NCI-H2029 (cell line): ENCODE measurements around the gene LBH.
"Not testable (repeated sequence)": the region's sequence is repeated elsewhere in the genome, so short reads cannot be mapped to it uniquely, and the experiment has no call there.

Experiments used
- DNase-seq: peaks from one replicate; lab custom pipeline; 2025; lab: John Stamatoyannopoulos, UW

LBH gene

GRCh38 chr2:30257266-30258214, 26.2 kb downstream of the LBH start:
- no peak for DNase-seq

- DNase-seq = no peak
These were observed 27.7 kb downstream of the LBH start for GRCh38 chr2:30259071-30259470.

DNA sequence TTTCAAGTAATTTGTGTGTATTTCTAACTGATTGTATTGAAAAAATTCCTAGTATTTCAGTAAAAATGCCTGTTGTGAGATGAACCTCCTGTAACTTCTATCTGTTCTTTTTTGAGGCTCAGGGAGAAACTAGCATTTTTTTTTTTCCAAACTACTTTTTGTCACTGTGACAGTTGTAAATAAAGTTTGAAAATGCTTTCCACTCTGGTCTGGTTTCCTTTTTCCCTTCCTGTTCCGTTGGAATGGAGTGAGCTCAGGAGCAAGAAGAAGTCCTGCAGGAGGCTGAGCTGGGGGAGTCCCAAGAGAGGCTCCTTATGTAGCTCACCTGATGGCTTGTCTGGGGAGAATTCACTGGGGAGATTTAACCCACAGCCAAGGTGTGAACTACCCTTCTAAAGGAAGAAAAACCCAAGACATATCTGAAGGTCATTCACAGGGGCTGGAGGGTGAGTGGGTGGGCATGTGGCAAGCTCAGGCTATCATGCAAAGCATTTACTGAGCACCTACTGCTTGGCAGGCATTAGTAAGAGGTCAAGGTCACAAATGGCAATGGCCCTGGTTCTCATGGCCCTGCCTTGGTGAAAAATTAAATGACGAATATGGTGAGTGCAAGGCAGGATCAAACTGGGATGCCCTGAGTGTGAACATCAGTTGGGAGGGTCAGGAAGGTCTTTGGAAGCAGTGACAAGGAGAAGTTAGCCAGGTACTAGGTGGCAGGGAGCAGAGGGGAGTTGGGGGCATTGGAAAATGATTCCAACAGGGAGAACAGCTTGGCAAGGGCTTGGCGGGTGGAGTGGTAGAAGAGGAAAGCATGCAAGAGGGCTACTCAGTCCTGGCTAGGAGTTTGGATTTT, 28.7 kb downstream of the LBH start:
- DNase-seq = no peak

DNA sequence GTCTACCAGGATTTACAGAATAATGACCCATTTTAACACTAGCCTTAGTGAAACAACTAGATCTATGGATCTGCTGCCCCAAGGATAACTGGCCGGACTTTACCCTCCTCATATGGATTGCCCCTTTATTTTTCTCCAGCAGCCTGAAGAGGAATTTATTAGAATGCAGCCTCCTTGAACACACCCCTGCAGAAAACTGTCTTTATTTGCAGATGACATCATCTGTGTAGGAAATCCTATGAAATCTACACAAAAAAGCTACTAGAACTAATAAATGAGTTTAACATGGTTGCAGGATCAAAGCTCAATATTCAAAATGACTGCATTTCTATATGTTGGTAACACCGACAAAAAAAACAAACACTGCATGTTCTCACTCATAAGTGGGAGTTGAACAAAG, 29.6 kb downstream of the LBH start:
- DNase-seq = no peak

DNA sequence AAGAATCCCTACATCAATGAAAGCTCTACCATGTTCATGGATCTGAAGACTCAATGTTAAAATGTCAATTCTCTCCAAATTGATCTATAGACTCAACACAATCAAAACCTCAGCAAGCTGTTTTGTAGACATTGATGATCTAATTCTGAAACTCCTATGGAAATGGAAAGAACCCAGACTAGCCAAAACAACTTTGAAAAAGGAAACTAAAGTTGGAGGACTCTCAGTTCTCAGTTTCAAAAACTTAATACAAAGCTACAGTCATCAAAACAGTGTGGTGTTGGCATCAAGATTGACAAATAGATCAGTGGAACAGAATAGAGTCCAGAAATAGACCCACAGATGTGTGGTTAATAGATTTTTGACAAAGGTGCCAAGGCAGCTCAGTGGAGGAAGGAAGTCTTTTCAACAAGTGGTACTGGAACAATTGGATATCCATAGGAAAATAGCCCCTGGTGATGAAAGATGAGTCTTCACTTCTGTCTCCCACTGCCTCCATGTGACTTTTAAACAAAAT, 30.4 kb downstream of the LBH start:
- no peak for DNase-seq

DNA sequence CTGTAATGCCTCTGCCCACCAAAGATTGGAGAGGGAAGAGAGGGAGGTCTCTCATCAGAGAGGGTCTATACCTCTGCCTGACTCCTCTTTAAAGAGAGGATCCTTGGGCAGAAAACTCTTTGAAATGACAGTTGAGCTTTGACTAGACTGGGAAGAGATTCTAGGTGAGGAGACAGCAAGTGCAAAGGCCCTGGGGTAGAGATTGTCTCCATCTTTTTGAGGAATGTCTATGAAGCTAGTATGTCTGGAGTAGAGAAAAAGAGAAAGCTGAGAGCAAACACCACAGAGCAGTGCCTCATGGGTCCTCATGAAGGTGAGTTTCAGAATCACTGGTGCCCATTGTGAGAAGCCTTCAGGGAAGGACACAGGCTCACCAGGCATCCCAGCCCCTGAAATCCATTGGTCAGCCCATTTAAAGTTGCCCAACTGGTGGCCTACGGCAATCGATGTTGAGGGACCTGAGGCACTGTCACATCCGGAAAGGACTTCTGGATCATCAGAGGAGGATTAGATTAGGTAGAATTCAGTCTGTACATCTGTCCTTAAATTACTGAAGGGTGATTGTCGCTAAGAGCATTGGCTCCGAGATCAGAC, 31.5 kb downstream of the LBH start:
- no peak for DNase-seq

- no peak for DNase-seq
These were observed 32.9 kb downstream of the LBH start for GRCh38 chr2:30264274-30264673.

GRCh38 chr2:30265052-30266015, 34.0 kb downstream of the LBH start:
- DNase-seq = no peak

- no peak for DNase-seq
These were observed 34.8 kb downstream of the LBH start for GRCh38 chr2:30266051-30266621.

- no peak for DNase-seq
These were observed 35.4 kb downstream of the LBH start for GRCh38 chr2:30266705-30267104.

- DNase-seq = no peak
These were observed 36.0 kb downstream of the LBH start for GRCh38 chr2:30267161-30267975.

GRCh38 chr2:30268296-30268871, 37.0 kb downstream of the LBH start:
- no peak for DNase-seq

DNA sequence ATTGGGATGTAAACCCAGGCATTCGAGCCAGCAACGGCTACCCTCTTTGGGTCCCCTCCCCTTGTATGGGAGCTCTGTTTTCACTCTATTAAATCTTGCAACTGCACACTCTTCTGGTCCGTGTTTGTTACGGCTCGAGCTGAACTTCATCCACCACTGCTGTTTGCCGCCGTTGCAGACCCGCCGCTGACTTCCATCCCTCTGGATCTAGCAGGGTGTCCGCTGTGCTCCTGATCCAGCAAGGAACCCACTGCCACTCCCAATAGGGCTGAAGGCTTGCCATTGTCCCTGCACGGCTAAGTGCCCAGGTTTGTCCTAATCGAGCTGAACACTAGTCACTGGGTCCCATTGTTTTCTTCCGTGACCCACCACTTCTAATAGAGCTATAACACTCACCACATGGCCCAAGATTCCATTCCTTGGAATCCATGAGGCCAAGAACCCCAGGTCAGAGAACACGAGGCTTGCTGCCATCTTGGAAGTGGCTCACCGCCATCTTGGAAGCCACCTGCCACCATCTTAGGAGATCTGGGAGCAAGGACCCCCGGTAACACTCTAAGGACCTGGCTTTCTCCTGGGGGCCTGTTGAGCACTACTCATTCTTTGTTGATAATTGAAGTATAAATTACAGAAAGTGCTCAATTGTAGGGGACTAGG, 37.9 kb downstream of the LBH start:
- DNase-seq = not testable (repeated sequence)

DNA sequence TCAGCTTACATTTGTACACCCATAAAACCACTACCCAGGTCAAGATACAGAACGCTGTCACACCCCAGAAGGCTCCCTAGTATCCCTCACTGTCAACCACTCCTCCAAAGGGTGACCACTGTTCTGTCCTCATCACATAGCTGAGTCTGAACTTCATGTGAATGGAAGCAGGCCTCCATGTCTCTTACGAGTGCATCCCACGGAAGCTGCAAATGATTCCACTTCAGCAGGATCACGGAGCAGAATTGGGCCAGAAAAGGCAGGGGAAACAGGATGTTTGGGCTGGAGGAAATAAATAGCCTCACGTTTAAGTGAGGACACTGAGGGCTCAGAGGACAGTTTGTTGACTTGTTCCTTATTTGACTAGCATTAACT, 38.4 kb downstream of the LBH start:
- no peak for DNase-seq

- DNase-seq = no peak
These were observed 38.8 kb downstream of the LBH start for GRCh38 chr2:30270166-30270565.

DNA sequence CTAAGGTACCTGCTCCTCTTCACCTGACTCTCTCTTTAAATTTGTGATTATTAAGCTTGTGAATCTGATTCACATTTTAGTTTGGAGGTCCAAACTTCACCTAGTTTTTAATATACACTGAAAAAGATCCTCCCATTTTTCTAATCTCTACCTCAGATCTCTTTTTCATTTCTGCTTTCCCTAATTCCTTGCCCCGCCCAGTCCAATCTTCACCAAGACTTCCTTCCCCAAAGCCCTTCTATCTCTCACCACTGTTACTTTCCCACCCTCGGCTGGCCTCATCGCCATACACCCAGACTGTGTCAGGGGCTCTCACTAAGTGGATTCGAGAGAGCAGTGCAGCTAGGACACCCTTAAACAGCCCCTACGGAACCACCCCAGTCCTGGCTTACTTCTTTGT, 40.0 kb downstream of the LBH start:
- DNase-seq = no peak

DNA sequence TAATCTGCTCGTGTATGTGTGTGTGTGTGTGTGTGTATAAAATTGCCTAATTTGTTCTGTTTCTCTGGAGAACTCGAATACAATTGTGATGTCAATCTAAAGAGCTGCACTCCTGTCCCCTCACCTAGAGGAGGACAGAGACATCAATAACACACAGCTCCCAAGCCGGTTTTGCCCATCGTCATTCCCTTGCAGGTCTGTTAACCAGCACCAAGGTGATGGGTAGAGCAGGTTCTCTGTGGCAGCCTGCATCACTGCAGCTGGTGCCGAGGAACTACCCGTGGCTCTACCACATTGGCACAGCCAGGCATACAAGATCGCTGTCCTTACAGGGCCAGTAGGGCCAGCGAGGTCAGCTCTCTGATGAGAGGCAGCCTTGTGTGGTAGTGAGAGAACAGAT, 41.0 kb downstream of the LBH start:
- DNase-seq = no peak

DNA sequence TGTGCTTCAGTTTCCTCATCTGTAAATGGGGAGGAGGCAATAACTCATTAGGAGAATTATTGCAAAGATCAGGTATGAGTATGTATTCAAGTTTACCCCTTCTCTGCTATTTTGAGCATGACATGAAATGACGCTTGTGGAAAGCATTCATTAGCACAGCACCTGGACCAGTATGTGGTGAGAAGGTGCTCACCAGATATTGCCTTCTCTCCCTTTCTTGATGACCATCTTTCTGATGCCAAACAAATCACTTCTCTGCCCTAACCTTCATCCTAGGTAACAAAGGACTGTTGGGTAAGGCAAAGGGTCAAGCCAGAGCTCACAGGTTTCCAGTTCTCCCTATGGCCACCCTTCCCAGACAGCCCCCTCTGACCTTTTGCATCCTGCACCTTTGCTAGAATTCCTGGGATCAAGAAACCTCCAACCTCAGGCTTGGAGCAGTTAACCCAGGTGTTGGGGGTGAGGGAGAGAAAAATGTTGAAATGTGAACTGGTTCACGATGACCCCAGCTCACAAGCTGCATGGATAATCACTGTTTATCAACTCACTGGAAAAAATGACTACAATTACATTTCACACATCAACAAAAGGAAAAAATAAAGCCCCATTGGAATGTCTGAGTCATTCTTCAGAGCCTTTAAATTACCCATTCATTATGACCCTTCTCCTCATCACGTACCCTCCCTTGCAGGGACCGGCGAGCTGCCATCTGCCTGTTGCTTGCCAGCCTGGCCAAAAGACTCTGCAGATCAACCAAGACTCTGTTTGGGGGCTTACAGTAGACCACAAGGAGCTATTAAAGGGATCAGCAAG, 41.6 kb downstream of the LBH start:
- DNase-seq = no peak
